Left hindlimb (tissue), 1 donor: ENCODE measurements around the gene TRMT13.
A peak's percentile ranks its signal among the peaks of the same experiment; 100 is the strongest.
"Not testable (repeated sequence)": the region's sequence is repeated elsewhere in the genome, so short reads cannot be mapped to it uniquely, and the experiment has no call there.

Source experiments
- DNase-seq: peaks from one replicate; pipeline ENCODE4 v3.0.0-alpha.2; 2018

The TRMT13 gene

DNA sequence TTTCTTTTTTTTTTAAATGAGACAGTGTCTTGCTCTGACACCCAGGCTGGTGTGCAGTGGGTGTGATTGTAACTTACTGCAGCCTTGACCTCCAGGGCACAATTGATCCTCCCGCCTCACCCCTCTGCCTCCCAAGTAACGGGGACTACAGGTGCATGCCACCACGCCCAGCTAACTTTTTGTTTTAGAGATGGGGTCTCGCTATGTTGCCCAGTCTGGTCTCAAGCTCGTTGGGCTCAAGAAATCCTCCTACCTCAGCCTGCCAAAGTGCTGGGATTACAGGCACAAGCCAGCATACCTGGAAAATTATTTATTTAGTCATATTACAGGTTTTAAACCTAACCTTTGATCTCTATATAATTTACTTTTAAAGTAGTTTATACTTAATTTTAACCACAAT lies 31.7 kb downstream of the TRMT13 start:
- DNase-seq: no peak

DNA sequence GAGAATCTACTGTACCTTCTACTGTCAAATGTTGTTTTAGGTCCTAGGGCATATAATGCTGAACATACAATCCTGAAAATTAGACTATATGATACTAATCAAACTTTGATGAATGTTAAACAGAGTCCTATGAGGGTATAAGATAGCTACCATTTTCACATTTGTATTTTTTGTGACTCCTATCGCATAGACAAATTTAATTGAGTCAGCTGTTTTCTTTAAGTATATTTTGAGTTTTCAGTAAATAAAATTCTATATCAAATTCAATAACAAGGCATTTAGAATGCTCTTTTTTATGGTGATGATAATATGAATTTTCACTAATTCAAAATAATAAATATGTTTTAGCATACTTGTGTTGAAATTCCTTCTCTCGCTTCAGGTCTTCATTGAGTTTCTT lies 35.1 kb downstream of the TRMT13 start:
- no peak for DNase-seq

DNA sequence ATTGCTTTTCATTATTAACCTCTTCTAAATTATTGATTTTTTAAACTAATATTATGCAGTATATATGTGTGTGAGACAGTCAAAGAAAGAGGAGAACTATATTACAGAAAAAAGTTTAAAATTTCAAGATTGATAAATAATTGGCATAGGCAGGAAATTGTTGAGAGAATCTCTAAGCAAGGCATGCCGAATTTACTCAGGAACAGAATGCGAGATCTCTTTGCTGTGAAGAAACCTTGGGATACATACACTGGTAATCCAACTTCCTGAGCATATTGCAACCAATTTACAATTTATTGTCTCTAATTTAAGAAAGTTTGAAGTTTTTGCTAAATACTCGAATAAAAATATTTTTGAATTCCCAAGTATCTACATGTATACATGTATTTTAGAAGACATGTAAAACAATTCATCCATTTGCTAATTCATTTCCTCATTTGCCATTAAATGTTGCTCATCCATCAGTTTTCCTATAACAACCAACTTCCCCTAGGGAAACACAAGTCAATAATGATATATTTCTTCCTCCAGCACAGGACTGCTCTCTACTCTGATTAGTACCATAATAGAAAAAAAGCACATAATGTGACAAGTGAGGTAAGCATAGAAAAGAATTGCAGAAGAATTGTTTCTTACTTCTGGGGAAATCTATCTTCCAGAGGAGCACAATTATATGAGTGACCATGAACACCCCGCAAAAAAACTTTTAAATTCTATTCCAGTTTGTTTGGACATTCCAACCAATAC lies 44.5 kb downstream of the TRMT13 start:
- no peak for DNase-seq

DNA sequence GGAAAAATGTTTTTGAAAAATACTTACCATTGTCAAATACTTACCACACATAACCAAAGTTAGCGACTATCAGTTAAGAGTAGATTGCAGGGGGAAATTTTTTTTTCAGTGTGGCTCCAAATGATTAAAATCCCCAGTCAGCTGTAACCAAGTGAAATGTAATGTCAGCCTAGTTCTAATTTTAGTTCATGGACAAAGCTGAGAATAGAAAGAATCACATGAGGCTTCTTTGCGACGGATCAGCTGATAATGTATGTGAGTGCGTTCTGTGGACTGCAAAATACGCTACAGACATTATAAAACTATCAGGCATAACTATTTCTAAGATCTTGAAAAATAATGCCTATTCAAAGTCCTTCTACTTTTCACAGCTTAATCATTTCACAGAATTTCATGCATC lies 45.1 kb downstream of the TRMT13 start, which contains the start of gene LRRC39:
TSS of gene LRRC39 (minus strand) at position 166 of the 400 bp plus-strand sequence. CDS start 9,740 bp downstream, outside the sequence.
- no peak for DNase-seq

DNA sequence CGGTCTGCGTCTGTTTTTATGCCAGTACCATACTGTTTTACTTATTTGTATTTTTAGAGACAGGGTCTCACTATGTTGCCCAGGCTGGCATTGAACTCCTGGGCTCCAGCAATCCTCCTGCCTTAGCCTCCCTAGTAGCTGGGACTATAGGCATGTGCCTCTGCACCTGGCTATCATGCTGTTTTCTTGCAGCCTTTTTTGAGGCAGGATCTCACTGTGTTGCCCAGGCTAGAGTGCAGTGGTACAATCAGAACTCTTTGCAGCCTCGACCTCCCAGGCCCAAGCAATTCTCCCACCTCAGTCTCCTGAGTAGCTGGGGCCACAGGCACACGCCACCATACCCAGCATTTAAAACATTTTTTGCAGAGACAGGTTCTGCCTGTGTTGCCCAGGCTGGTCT lies 50.4 kb downstream of the TRMT13 start:
- DNase-seq: no peak

DNA sequence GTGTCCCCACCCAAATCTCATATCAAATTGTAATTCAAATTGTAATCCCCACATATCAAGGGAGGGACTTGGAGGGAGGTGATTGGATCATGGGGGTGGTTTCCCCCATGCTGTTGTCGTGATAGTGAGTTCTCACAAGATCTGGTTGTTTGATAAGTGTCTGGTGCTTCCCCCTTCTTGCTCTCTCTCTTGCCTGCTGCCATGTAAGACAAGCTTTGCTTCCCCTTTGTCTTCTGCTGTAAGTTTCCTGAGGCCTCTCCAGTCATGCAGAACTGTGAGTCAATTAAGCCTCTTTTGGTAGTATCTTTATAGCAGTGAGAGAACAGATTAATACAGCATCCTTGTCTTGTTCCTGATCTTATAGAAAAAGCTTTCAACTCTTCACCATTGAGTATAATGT lies 51.6 kb downstream of the TRMT13 start:
- no peak for DNase-seq

DNA sequence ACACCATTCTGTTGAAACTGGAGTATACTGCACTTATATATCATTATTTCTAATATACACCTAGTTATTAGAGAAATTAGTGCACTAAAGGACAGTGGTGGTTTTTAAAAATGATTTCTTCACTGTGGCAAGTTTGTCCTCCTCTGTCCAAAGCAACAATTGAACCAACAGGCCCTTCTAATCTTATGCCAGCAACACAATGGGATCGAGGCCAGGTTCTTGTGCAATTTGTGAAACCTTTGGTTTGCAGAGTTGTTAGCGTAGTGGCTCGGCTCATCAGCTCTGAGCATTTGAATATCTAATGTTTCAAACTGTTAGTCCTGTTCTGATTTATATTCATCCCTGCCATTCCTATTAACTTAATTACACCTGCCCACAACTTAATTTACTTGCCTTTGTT lies 54.9 kb downstream of the TRMT13 start:
- no peak for DNase-seq

DNA sequence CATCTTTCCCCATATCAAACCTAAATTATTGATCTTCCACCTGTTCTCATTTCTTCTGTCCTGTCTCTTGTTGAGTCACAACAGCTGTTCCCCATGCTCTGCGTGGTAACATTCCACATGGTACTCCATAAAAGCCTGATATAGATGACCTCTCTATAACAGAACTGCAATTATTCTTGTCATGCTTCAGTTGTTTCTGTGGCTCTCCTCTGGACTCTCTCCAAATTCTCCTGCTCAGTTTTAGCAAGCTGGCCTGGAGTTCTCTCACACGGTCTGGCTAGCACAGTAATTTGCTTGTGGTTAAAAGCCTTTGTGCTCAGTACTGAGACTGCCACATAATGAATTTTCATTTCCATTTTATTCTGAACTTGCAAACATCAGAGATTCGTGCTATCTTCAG lies 55.7 kb downstream of the TRMT13 start:
- DNase-seq: peak; percentile 37

DNA sequence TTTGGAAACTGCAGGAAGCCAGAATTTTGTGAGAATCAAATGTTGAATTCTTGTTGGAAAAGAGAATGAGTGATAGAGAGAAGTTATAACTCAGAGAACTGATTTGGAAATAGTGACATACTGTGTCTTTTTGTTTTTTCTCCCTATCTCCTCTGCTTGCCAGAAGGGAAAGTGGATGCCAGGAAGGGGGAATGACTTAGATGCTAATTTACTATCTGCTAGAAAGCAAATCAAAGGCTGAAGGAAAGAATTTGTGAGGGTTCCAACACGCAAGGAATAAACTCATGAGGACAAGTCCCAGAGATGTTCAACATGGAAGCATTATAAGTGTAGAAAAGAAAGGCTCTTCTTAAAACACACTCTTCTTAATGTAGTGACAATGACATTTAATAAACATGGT lies 65.6 kb downstream of the TRMT13 start:
- DNase-seq: no peak

DNA sequence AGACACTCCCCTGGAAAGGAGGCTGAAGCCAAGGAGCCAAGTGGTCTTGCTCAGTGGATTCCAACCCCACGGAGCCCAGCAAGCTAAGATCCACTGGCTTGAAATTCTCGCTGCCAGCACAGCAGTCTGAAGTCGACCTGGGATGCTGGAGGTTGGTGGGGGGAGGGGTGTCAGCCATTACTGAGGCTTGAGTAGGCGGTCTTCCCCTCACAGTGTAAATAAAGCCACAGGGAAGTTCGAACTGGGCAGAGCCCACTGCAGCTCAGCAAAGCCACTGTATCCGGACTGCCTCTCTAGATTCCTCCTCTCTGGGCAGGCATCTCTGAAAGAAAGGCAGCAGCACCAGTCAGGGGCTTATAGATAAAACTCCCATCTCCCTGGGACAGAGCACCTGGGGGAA lies 67.1 kb downstream of the TRMT13 start:
- not testable (repeated sequence) for DNase-seq
